GM12872 (cell line): ENCODE measurements around the gene C1QTNF1.

Experiments used
- CTCF ChIP-seq: IDR thresholded peaks from 3 replicates; pipeline ENCODE4 v1.5.1; 2011; ENCODE audit warnings: low read depth, mild to moderate bottlenecking, low read length, moderate library complexity; ENCODE audit not compliant: insufficient read depth

Gene C1QTNF1

DNA sequence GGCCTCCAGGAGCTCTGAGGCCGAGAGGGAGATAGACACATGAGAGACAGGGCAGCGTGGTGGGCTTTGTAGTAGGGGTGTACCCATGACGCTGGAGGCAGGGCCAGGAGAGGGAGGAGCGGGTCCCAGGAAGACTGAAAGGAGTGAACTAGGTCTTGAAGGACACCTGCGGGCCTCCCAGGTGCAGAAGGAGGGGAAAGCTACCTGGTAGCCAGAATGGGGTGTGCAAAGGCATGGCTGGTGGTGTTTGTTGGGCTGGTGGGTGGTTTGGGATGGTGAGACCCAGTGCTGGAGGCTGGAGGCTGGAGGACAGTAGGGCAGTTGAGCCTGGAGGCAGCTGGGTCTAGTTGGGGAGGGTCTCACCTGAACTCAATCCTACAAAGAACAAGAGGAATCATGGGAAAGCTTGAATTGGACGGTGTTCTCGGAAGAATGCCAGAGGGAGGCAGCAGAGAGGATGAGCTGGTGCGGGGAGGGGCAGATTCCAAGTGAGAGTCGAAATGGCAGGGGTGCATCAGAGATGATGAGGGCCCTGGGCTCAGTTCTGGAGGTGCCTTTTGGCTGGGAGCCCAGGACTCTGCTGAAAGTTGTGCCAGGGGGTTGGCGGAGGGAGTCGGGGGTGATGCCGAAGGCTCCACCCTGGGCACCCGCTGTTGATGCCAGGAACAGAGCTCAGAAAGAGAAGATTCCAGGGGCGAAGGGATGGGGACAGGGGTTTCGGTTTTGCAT, 21.2 kb downstream of the C1QTNF1 start:
- no peak for TF ChIP-seq CTCF

GRCh38 chr17:79045842-79046196, 21.9 kb downstream of the C1QTNF1 start:
- TF ChIP-seq CTCF, result peak; percentile 97

GRCh38 chr17:79046197-79046915, 22.4 kb downstream of the C1QTNF1 start:
- no peak for TF ChIP-seq CTCF

- no peak for TF ChIP-seq CTCF
These were observed 22.9 kb downstream of the C1QTNF1 start for GRCh38 chr17:79046916-79047280.

DNA sequence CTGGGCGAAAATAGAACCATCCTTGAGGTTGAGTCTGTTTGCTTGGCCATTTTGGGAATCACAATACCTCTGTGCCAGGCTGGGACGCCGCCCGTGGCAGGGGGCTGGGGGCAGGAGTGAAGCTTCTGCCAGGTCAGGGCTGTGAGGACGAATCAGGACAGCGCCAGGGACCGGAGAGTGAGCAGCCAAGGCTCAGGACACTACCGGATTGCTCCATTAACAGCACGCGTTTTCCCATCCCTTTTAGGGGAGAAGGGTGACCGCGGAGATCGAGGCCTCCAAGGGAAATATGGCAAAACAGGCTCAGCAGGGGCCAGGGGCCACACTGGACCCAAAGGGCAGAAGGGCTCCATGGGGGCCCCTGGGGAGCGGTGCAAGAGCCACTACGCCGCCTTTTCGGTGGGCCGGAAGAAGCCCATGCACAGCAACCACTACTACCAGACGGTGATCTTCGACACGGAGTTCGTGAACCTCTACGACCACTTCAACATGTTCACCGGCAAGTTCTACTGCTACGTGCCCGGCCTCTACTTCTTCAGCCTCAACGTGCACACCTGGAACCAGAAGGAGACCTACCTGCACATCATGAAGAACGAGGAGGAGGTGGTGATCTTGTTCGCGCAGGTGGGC, 23.4 kb downstream of the C1QTNF1 start:
- TF ChIP-seq CTCF, result no peak

DNA sequence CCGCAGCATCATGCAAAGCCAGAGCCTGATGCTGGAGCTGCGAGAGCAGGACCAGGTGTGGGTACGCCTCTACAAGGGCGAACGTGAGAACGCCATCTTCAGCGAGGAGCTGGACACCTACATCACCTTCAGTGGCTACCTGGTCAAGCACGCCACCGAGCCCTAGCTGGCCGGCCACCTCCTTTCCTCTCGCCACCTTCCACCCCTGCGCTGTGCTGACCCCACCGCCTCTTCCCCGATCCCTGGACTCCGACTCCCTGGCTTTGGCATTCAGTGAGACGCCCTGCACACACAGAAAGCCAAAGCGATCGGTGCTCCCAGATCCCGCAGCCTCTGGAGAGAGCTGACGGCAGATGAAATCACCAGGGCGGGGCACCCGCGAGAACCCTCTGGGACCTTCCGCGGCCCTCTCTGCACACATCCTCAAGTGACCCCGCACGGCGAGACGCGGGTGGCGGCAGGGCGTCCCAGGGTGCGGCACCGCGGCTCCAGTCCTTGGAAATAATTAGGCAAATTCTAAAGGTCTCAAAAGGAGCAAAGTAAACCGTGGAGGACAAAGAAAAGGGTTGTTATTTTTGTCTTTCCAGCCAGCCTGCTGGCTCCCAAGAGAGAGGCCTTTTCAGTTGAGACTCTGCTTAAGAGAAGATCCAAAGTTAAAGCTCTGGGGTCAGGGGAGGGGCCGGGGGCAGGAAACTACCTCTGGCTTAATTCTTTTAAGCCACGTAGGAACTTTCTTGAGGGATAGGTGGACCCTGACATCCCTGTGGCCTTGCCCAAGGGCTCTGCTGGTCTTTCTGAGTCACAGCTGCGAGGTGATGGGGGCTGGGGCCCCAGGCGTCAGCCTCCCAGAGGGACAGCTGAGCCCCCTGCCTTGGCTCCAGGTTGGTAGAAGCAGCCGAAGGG, 24.2 kb downstream of the C1QTNF1 start:
- no peak for TF ChIP-seq CTCF
